GM10266 (cell line): ENCODE results near the gene ACSL4.
"Not testable (repeated sequence)": the region's sequence is repeated elsewhere in the genome, so short reads cannot be mapped to it uniquely, and the experiment has no call there.

Experiments used
- DNase-seq: peaks from one replicate; pipeline ENCODE4 v3.0.0; 2012; ENCODE audit errors: extremely low spot score
- CTCF ChIP-seq: IDR thresholded peaks from 2 replicates; pipeline ENCODE4 v1.5.1; 2012; ENCODE audit warnings: mild to moderate bottlenecking, low read depth; ENCODE audit not compliant: control insufficient read depth, insufficient read depth; ENCODE audit errors: missing control alignments

ACSL4 gene

GRCh38 chrX:109679820-109680219 is 53.2 kb downstream of the ACSL4 start:
- no peak for TF ChIP-seq CTCF
- no peak for DNase-seq

DNA sequence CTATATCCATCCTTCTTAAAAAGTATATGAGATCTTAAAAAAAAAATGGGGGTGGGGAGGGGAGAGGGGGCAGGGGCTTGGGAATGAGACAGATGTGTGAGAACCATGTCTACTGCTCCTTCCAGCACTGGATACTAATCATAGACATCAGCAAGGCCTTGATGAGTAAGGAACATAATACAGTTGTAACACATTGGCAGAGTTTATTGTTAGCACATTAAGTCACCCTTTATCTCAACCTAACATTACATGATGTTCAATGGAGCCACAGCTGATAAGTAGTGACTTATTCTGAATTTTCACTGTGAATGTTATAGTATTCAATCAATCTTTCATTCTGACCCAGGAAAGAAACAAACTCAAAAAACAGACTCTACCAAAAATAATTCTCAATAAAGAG is 60.8 kb downstream of the ACSL4 start:
- no peak for TF ChIP-seq CTCF
- no peak for DNase-seq

- DNase-seq: not testable (repeated sequence)
Measured at GRCh38 chrX:109671170-109671569, 61.9 kb downstream of the ACSL4 start.

GRCh38 chrX:109667986-109668385 is 65.1 kb downstream of the ACSL4 start:
- TF ChIP-seq CTCF: no peak
- no peak for DNase-seq

- TF ChIP-seq CTCF: no peak
- DNase-seq: no peak
Measured at GRCh38 chrX:109660435-109661143, 72.5 kb downstream of the ACSL4 start.

GRCh38 chrX:109658391-109658790 is 74.7 kb downstream of the ACSL4 start:
- TF ChIP-seq CTCF: no peak
- no peak for DNase-seq

- not testable (repeated sequence) for DNase-seq
Measured at GRCh38 chrX:109657364-109657763, 75.7 kb downstream of the ACSL4 start.

GRCh38 chrX:109656774-109657173 is 76.3 kb downstream of the ACSL4 start:
- no peak for TF ChIP-seq CTCF
- no peak for DNase-seq
